Renal cortex interstitium (tissue), 15 donors: ENCODE measurements around the gene SLC6A7. TPM values are rescaled to one million over a fixed set of nuclear protein-coding genes. Genes with fewer than 3 reads are reported as not detected.
A peak's percentile ranks its signal among the peaks of the same experiment; 100 is the strongest.

Experiments used
- DNase-seq, 11 donors: peaks; one replicate each; pipeline ENCODE4 v3.0.0-alpha.2; 2013; ENCODE audit warnings: low read depth in 9 of 11, low spot score in 4 of 11; ENCODE audit errors: extremely low read depth in 1 of 11
- long read RNA-seq, 16 experiments: transcript quantifications; one replicate each; lab custom pipeline, GENCODE V29; 2026
- polyA plus RNA-seq, 3 donors: library from polyadenylated mRNA; unstranded; fragments of 120-200 nt; gene quantifications; one replicate each; pipeline ENCODE4 v1.2.1, GENCODE V29; 2013; ENCODE audit not compliant: insufficient read length in 3 of 3

SLC6A7 gene
- polyA plus RNA-seq, result under 1 TPM; 0.11 to 0.22 (median 0.17) TPM
- long read RNA-seq, donor 1, result 0 reads
- long read RNA-seq, donor 2, result 0 reads
- long read RNA-seq, donor 3, result 0 reads
- long read RNA-seq, donor 4, result 0 reads
- long read RNA-seq, donor 5, result 0 reads
- long read RNA-seq, donor 6, result 0 reads
- long read RNA-seq, donor 7, result 0 reads
- long read RNA-seq, donor 8, result 0 reads
- long read RNA-seq, donor 9, result 0 reads
- long read RNA-seq, donor 10, result 0 reads
- long read RNA-seq, donor 11, result 0 reads
- long read RNA-seq, donor 12, result 0 reads
- long read RNA-seq, donor 13, result 0 reads
- long read RNA-seq, donor 14, result 0 reads
- long read RNA-seq, donor 15, result 0 reads
- long read RNA-seq, donor 16, result 0 reads

DNA sequence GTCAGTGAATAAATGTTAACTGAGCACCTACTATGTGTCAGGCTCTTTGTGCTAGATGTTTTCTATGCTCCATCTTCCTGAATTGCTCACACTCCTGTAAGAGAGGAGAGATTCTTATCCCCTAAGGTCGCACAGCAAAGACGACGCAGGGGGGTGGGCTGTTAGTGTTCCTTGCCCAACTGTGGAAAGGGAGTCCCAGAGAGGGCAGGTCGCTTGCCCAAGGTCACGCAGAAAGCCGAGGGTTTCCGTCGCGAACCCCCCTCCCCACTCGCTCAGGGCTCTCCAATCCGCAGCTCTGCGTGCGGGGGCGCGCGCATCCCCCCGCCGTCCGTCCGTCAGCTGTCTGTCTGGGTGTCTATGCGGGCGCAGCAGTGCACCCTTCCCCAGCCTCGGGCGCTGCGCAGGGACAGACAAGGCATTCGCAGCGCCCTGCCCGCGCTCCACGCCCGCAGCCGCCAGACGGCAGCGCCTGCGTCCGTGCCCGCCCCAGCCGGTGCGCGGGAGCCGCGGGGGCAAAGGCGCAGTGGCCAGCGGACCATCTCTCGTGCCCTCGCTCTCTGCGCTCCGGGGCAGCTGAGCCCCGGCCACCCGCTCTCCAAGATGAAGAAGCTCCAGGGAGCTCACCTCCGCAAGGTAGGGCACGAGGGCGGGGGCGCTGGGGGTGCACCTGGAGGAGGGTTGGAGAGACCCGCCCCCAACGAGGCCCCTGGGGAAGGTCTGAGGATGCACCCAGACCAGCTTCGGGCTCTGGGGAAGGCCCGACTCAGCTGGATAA lies at the start of gene SLC6A7:
SLC6A7 (plus strand) TSS at position 335 of the 775 bp plus-strand sequence; CDS start at position 601, 266 bp downstream.
- no peak for DNase-seq

DNA sequence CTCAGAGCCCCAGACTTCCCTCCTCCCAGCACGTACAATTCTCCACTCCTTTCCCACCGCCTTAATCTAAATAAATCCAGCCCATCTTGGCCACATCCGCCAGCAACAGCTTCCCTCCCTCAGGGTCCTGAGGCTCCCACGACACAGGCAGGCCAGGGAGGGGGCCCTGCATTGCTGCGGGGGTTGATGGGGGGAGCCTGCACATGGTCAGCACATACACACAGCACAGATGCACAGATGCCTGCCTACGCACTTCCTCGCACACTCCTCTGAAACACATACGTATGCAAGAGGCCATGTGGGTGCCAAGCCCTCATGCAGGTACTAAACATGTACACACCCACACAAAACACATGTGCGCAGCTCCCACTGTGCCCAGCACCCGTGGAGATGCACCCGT lies 49.0 kb upstream of the SLC6A7 start:
- DNase-seq, result peak in 5 of 11 donors; percentile 59 to 80 (median 74)

DNA sequence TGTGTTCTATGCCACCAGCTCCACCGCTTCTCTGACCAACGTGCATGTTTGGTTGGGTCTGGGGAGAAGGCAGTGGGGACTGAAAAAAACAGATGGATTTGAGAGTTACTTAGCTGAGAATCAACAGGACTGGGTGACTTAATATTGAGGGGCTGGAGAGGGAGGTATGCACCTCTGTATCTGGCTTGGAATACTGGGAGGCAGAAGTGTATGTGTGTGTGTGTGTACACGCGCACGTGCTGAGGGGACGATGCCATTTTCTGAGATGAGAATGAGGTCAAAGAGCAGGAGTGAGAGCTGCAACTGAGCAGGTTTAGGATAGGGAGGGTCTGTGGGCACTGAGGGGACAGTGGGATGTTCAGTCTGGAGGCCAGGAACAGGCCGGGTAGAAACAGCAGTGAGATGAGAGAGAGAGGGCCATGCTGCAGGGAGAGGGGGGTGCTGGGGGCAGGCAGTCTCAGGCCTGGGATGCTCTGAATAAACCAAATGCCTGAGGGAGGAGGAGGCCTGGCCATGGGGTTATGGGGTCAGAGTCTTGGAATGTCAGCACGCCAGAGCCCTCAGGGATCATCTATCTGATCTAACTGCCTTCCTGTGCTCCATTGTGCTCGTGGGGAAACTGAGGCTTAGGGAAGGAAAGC lies 48.2 kb upstream of the SLC6A7 start:
- DNase-seq, result no peak

DNA sequence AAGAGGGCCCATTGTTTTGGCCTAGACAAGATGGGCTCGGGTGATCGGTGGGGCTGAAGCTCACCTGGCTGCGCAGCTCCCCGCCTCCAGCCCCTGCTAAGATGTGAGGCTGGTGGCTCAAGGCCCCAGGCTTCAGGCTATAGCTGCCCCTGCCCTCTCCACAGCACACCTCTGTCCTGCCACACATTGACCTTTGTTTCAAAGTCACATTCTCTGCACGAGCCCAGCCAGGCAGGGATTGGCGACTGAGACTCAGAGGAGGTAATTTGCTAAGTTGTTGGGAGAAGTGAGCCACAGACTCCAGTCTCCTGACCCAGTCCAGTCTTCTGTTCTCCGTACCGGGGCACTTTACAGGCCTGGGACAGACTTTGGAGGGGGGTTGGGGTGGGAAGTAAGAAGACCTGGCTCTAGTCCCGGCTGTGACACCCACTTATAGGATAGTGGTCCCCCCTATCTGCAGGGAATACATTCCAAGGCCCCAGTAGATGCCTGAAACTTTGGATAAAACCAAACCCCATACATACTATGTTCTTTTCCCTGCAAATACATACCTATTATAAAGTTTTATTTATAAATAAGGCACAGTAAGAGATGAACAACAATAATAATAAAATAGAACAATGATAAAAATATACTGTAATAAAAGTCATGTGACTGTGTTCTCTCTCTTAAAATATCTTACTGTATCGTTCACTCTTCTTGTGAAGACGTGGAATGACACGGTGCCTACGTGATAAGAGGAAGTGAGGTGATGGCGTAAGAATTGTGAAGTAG lies 47.5 kb upstream of the SLC6A7 start:
- DNase-seq, result no peak

DNA sequence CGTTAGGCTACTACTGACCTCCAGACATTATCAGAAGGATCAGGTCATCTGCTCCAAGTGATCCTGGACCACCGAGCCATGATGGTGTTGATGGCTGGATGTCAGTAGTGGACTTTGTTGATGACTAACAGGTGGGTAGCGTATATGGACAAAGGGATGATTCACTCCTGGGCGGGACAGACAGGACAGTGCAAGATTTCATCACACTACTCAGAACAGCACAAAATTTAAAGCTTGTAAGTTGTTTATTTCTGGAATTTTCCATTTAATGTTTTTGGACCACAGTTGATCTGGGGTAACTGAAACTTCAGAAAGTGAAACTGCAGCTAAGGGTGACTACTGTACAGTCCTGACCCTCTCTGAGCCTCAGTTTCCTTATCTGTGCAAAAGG lies 46.9 kb upstream of the SLC6A7 start:
- DNase-seq, result no peak

DNA sequence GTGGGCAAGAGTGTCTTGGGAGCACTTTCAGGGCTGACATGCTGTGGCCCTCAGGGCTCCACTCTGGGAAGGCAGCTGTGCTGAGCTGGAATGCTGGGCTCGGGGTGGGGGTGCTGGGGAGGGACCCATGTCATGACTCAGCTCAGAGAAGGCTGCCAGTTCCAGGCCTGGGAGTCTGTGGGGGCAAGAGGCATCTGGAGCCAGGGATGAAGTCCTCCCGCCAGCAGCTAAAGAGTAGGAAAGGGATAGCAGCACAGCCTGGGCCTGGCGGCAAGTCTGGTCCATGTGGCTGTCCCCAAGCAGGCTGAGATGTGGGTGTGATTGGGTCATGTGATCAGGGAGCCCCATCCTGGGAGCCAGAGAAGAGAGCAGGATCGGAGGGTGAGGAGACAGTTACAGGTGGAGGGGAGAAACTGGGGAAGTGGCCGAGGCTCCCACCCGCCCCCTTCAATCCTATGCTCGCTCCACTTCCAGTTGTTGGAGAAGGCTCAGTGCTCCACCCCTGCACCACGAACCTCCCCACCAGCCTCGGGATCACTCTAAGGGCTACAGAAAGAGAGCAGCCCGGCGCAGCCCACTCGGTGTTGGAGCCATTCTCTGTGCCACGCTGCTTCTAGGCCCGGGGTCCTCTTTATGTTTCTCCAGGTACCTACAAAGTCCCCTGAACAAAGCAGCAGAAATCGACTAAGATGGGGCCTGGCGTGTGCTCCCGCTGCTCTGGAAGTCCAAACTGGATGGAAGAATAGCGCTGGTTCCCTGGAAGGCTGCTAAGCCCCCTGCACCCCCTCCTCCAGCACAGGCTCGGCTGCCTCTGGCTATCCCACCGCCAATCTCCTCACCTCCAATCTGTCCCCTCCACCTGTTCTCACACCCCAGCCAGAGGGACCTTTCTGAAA lies 46.3 kb upstream of the SLC6A7 start:
- no peak for DNase-seq

DNA sequence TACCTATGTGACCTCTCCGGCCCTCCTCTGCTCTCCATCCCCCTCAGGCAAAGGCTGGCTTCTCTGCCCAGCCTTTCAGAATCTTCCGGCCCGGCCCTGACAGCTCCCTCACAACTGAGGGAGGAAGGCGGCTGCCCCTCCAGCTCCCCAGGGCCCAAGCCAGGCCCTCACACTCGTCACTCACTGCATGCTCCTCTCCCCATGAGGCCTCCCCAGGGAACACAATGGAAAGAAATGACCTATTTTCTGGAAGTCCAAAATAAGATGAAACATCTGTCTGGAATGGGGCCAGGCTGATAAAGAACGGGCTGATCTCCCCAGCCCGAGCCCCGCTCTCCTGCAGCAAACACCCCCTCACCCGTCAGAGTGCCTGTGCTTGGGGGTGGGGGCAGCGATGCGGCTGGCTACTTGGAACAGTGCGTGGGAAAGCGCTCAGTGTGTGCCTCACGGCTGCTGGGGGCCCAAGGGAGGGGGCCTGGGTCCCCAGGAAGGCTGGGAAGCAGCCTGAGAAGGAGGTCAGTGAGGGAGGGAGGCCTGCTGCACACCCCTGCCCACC lies 45.5 kb upstream of the SLC6A7 start:
- DNase-seq, result peak in 3 of 11 donors; percentile 68 to 74 (median 69)

DNA sequence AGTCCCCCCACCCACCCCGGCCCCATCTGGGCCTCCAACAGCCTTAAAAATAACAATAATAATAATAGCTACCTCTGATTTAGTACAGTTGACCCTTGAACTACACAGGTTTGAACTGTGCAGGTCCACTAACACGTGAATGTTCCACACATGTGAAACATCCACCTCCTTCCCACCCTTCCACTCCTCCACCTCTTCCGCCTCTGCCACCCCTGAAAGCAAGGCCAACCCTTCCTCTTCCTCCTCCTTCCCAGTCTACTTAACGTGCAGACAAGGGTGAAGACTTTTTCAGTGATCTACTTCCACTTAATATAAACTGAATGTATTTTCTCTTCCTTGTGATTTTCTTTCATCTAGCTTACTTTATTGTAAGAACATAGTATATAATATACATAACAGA lies 45.0 kb upstream of the SLC6A7 start:
- DNase-seq, result no peak

DNA sequence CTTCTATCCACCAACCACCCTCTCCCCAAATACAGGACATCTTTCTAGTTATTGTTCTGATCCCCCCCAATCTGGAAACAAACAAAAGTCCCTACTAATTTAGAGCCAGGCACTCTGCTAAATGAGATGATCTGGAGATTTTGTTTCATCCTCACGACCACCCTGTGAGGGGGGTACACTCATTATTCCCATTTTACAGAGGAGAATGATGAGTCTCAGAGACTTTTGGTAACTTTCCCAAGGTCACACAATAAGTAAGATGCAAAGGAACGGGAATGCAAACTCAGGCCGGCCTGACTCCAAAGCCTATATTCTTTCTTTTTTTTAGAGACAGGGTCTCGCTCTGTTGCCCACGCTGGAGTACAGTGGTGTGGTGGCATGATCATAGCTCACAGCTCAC lies 43.6 kb upstream of the SLC6A7 start:
- DNase-seq, result no peak

DNA sequence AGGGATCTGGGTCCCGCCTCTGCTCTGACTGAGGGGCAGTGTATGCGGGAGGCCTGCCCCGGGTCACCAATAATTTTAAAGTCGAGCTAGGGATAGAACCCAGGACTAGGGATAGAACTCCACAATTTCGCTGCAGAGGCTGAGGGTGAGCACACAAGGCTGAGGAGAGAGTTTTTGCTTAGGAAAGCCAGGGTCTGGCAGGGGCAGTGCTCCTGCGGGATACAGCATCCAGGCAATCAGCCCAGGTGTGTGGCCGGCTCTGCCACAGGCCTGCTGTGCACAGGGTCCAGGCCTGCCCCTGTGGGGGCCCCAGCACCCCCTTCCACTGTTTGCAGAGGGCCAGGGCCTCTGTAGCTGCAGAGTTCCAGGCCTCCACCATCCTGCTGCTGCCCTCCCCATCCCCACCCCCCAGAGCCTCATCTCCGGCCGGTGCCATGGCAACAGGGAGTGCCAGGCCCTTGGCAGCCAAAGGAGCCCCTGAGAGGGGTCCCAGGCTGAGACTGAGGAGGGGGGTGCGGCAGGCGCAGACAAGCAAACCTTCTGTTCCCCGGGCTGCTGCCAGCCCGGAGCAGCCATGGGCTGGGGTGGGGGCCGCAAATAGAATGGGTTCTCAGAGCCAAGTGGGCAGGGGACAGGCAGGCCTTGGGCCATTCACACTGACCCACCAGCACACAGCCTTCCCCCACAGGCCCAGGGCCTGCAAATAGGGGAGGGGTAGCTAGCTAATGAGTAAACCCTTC lies 42.8 kb upstream of the SLC6A7 start:
- no peak for DNase-seq

DNA sequence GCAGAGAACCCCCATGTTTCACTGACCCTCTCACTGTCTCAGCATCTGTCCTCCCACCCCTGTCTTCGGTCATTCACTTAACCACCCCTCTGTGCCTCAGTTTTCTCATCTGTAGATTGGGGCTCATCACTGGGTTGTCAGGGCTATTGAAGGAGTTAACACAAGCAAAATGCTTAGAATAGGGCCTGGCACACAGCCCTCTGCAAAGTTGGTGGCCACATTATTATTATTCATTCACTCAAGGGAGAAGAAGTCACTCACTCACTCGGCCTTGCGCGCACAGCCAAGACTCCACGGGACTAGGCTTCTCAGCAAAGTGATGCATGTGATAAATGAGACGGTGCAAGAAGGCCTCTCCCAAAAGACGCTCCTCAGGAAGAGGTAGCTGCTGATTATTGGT lies 42.2 kb upstream of the SLC6A7 start:
- DNase-seq, result no peak

DNA sequence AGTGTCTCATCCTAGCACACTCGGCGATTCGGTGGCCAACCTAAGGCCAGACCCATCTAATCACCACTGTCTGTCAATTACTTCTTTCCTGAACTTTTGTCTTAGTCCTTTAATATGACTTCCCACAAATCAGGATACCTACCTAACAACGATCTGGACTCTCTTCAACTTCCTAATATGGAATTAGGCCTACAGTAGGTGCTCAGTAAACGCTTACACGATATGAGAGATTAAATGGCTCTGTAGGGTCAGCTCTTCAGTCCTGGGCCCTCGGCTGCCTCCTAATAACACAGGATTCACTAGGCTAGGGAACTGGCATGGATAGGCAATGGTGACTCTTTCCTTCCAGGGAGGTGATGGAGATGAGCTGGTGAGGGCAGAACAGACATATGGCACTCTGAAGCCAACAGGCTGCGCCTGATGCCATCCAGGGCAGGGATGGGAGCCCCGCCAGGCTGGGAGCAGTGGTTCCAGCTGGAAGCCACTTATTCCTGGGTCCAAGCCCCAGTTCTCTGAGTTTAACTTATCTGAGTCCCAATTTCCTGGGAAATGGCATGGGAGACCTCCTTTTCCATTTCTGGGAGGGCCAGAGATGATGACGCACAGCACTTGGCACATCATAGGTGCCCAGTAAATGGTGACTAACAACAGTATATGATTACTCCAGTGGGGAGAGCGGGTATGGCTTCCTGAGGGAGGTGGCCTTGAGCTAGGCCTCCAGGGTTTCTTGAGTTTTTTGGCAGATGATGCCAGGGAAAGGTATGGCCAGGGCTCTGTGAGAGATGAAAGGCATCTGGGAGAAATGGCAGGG lies 41.5 kb upstream of the SLC6A7 start:
- no peak for DNase-seq

DNA sequence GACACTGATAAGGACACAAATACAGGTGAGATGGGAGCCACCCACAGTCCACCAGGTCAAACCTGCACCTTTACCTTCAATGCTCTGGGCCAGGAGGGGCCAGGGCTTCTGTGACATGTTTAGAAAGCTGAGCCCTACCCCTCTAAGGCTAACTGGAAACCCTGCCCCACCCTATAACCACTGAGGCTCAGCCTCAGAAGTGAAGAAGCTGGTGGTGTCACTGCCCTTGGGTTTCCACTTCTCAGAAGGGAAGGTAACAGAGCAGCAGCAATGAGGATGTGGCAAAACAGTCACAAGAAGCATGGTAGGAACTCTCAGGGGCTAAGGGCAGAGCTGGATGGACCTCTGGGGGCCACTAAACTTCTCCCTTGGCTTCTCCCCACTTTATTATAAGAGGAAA lies 40.2 kb upstream of the SLC6A7 start:
- no peak for DNase-seq

DNA sequence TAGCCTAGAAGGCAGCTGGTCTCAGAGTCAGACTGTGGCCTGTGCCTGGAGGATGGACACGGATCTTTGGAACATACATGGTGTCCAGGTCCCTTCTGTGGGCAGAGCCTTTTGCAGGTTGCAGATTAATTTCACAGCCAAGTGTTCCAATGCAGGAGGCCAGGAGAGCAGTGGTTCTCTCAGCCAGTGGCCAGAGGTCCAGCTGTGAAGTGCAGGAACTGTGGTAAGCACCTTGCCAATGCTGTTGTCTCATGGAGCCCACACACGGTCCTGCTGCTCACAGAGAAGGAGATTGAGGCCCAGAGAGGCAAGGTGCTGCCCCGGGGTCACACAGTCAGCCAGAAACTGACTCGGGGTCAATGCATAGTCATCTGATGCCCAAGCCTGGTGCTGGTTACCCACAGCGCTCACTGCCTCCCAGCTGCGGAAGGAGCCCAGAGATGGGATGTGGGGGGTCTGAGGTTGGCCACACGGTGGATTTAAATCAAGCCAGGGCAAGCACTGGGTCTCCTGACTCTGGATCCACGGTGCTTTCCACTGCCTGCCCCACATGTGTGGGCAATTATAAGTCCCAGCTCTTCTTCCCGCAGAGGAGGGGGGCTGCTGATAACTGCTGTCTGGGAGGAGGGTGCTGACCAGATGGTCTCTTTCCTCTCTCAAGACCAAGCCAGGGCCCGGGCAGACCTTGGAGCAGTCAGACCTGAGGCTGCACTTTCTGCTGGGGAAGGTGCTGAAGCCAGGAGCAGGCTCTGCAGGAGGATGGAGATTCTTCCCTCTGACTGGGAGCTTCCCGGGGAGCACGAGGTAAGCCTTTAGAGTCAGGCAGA lies 37.0 kb upstream of the SLC6A7 start:
- no peak for DNase-seq

DNA sequence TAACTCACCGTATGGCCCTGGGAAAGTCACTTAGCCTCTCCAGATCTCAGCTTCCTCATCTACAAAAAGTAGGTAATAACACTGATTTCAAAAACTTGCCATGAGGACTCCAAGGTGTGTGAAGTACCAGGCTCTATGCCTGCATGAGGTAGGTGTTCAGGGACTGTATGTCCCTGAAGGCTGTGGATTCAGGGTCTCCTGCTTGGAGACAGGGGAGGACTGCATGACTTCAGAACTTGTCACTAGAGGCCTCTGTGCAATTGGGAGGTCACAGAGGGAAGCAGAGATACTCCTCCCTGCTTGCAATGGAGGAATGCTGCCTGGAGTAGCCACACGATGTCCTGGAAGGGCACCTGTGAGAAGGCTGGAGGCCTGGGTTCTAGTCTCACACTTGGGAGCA lies 36.4 kb upstream of the SLC6A7 start:
- no peak for DNase-seq
